Measurements from ENCODE around the gene CRX.

DNA sequence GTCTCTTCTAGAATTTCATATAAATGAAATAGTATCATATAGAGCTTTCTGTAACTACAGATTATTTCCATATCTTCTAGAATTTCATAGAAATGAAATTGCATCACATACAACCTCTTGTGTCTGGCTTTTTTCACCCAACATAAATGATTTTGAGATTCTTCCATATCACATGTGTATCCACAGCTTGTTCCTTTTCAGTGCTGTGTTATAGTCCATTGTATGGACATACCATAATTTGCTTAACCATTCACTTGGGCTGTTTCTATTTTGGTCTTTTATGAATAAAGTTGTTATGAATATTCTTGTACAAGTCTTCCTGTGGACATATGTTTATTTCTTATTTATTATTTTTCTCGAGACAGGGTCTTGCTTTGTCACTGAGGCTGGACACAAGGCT, 29.1 kb upstream of the CRX start:
- no peak for TF ChIP-seq POLR2AphosphoS5 (IDR thresholded peaks at IDR 0.05)
- no peak for TF ChIP-seq POLR2A (IDR thresholded peaks at IDR 0.05)
- TF ChIP-seq, protein P1, sequence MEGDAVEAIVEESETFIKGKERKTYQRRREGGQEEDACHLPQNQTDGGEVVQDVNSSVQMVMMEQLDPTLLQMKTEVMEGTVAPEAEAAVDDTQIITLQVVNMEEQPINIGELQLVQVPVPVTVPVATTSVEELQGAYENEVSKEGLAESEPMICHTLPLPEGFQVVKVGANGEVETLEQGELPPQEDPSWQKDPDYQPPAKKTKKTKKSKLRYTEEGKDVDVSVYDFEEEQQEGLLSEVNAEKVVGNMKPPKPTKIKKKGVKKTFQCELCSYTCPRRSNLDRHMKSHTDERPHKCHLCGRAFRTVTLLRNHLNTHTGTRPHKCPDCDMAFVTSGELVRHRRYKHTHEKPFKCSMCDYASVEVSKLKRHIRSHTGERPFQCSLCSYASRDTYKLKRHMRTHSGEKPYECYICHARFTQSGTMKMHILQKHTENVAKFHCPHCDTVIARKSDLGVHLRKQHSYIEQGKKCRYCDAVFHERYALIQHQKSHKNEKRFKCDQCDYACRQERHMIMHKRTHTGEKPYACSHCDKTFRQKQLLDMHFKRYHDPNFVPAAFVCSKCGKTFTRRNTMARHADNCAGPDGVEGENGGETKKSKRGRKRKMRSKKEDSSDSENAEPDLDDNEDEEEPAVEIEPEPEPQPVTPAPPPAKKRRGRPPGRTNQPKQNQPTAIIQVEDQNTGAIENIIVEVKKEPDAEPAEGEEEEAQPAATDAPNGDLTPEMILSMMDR (IDR thresholded peaks at IDR 0.05), result no peak

All from prostate gland (tissue), 2 donors.